CD4-positive, alpha-beta T cell treated with Interleukin-2 at 100 ng/mL for 4 hours (primary cell): Measurements from ENCODE around the gene DHRS7.
A peak's percentile ranks its signal among the peaks of the same experiment; 100 is the strongest.

Experiments used
- DNase-seq: peaks from one replicate; pipeline ENCODE4 v3.0.0-alpha.2; 2020; ENCODE audit warnings: low spot score

DHRS7 gene

DNA sequence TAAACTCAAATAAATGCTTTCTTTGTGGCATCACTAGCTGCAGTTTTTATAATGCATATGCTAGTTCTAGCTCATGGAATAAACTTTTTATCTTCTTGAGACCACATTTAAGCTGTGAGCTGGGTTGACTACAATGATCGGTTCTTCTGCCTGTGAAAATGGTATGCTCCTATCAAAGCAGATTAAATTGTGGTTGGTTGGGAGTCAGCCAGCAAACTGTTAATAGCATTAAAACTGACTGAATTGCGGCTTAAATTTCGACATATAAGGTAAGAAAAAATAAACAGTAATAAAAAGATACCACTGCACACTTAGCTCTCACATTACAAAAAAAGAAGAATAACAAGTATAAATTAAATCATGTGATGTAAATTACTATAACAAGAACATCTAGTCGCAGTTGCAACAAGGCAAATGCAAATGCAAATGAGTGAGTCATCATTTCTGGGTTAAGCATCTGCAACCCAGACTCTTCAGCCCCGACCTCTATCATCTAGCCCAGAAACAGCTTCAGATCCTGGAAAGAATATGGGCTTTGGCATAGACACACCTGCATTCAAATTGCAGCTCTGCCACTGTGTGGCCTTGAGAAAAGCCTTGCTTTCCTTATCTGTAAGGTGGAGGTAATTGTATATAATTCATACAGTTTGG lies 19.8 kb upstream of the DHRS7 start:
- DNase-seq: no peak

DNA sequence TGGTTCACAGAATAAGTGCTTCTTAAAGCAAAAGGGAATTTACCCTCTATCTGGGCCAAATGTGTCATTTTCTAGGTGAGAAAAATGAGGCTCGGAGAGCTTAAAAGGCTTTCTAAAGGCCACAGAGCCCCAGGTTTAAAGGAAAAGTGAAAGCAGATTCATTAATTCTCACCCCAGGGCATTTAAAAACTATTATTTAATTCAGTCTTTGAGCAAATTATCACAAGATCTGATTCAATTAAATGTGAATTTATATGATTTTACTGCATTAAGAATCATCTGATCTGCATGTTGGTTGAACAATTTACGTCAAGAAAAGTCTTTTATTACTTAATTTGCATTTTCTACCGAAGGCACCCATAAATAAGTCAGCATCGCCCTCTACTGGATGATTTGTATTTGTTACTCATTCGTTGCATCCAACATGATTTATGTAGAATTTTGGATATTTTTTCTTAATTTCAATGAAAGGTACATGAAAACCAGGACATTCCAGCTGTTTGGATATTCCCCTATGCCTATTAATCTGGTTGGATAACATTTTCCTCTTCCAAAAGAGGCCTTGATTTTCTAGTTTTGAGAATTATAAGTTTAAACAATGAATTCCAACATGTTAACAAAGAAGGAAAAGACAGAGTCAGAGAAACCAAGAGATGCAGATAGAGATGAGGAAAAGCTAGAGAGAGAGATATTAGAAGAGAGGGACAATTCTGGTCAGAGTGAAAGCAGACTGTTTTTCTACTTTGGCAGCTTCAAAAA lies 19.1 kb upstream of the DHRS7 start:
- DNase-seq: peak; percentile 80

DNA sequence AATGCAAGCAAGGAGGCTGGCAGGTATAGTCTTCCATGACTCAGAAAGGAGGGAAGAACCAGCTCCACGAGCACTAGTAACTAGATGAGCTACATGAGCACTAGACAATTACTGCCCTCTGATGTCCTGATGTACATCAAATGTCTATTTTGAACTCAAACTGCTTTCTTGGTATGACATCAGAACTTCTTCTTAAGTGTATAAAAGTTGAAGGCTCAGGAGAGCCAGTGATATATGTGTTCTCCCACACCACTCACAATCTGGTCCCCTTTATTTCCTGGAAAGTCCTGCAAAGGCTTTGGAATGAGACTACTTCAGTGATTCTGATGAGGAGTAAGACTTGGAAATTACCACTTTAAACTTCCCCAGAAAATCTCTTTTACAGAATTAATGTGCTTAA lies 18.5 kb upstream of the DHRS7 start:
- DNase-seq: peak; percentile 24

DNA sequence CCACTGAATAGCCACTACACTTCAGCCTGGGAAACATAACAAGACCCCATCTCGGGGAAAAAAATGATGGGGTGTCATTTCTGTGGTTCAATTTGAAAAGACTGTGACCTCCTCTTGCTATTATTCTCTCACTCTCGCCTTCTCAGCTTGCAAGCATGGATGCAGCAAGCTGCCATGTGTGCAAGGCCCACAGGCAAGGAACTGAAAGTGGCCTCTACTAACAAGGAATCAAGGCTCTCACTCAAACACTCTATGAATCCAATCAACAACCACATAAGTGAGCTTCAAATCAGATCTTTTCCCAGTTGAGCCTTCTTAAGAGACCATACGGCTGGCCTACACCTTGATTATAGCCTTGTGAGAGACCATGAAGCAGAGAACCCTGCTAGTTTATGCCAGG lies 17.9 kb upstream of the DHRS7 start:
- no peak for DNase-seq

DNA sequence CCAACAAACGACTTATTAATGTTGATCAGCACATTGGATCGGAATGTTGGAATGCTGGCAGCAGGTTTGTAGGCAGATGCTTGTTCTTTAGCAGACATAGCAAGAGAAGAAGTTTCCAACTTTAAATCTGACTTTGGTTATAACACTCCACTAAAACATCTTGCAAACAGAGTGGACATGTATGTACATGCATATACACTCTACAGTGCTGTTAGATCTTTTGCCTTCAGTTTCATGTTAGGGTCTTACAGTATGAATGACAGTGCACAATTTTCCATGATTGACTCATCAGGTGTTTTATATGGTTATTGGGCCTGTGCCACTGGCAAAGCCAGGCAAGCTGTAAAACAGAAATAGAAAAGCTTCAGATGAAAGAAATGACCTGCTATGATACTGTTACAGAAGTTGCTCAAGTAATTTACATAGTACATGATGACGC lies 14.3 kb upstream of the DHRS7 start:
- no peak for DNase-seq

DNA sequence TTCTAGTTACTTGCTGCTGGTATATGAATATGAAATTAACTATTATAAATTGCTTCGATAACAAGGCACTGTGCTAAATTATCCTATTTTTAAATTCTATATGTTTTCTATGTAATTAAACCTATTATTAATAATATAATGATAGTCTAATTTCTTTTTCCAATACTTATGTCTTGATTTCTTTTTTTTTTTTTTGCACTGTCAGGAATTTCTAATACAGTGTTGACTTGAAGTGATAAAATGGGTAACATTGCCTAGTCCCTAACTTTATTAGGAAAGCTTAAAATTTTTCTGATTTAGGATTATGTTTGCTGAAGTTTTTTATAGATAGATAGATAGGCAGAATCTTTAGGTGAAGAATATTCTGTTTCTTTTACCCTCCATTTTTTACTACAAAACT lies 13.6 kb upstream of the DHRS7 start:
- DNase-seq: no peak

DNA sequence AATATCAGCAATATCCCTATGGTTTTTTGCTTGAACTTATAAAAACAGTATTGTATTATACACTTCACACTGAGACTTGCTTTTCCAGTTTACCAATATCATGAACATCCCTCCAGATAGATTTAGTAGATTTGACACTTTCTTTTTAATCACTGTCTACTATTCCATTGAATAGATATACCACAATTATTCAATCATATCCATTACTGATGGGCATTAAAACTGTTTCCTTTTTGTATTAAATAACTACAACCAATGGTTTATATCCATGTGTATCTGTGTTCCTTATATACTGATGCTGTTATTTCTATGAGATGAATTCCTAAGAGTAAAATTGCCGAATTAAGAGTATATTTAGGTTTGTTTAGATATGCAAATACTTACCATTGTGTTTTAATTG lies 13.0 kb upstream of the DHRS7 start:
- DNase-seq: no peak

DNA sequence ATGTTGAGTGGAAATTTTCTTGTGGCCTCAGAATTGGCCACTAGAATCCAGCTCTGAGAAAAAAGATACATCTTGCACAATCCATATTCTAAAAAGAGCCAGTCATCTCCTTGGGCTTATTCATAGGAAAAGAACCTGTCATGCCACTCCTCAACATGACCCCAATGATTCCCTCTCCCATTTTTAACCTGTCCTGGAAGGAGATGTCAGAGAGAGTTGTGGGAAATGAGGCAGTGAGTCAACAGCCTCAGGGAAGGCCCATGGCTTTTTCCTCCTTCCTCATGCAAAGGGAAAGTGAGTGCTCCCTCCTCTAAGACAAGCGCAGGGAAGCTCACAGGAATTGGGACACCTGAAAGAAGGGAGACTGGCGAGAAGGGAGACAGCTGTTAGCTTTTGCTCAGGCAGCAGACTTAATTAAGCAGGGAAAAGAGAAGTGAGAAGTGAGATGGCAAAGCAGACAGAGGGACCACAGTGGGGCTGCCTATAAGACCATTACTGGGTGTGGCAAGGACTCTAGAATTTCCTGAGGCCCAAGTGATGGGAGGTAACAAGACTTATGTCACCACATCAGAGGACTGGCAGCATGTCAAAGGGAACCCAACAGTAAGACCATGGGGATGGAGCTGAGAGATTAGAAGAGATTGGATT lies 10.2 kb upstream of the DHRS7 start:
- DNase-seq: no peak

DNA sequence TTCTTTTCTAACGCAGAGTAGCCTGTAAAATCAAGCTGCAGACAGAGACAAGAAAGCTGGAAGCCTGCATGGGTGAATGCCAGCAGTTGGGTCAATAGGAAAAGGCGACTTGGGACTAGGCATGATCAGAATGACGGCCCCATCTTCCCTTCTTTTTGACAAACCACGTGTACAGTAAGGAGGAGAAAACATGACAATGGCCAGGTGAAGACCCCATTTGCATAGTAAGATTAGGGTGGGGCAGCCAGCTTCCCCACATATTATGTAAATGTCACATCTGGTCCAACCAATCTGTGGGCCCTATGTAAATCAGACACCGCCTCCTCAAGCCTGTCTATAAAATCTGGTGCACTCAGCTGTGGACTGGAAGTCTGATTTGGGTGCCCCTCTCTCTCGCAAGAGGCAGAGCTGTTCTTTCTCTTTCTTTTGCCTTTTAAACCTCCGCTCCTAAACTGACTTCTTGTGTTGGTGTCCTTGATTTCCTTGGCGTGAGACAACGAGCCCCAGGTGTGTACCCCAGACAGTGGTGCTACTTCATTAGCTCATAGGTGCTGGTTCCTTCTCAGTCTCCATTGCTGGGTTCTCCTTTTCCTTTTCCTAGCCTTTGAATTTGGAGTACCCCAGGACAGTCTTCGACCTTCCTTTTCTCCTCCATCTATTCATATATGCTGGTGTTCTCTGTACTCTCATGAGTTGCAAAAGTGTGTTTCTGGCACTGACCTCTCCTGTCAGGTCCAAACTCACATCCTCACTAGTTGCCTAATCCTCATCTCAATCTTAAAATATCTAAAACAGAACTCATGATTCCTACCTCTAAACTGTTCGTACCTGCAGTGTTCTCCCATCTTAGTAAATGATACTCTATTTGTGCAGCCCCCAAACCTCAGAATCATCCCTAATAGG lies 9.4 kb upstream of the DHRS7 start:
- no peak for DNase-seq

DNA sequence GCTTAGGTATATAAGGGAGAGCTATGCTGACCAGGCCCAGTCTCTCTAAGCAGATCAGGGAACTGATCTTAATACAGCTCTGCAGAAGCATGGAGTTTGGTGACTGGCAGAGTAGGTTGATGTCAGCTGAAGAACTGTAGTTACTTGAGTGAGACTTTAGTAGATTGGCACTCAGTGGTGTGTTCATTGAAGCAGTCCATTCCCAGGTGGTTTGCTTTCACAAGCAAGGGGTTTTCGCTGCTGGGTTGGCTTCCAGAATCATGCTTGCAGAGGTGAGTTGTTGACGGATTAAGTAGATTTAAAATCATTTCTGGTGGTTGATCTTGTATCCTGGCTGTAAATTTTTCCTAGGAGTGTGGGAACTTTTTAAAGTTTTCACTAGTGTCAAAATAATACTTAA lies 6.5 kb upstream of the DHRS7 start:
- DNase-seq: no peak

DNA sequence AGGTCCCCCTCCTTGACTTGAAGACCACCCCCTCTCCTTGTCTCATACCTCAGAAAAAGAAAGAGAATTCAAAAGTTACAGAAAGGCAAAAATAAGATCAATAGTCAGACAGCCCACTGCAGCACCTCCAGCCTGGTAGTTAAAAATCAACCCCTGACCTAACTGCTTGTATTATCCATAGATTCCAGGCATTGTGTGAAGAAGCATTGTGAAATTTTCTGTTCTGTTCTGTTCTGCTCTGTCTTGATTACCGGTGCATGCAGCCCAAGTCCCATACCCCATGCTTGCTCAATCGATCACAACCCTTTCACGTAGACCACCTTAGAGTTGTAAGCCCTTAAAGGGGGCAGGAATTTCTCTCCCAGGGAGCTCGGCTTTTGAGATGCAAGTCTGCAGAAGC lies 5.8 kb upstream of the DHRS7 start:
- DNase-seq: no peak

DNA sequence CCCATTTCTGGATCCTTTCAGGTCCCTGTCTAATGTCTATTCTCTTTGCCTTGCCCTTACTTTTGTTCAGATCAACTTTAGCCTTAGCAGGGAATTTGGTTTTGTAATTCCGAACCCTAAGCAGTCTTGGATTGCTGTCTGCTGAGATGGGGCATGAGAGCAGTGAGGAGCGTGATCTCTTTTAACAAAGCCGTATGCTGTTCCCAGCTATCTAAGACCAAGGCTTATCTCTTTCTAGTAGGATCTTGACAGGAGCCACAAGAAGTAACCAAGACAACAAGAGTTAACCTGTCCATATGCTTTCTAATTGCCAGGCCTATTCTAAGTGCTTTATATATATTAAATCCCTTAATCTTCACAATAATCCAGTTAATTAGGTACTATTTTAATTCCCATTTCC lies 4.5 kb upstream of the DHRS7 start:
- DNase-seq: no peak

DNA sequence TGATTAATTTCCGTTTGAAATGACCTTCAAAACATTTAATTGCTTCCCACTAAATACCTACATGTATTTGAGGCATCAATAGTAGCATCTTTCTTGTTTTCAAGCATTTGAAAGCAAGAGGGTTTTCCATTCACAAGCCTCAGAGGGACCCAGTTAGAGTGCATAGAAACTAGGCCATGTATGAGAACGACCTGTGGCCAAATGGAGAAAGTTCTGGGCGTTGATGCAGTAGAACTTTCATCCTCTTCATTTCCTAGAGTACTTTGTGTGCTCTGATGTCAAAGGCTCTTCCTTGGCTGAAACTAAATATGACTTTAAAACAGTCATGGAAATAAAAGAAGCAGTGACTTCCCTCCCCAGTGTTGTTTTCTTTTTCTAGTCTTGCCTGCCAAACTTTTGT lies 944 bp upstream of the DHRS7 start:
- peak; percentile 31 for DNase-seq

DNA sequence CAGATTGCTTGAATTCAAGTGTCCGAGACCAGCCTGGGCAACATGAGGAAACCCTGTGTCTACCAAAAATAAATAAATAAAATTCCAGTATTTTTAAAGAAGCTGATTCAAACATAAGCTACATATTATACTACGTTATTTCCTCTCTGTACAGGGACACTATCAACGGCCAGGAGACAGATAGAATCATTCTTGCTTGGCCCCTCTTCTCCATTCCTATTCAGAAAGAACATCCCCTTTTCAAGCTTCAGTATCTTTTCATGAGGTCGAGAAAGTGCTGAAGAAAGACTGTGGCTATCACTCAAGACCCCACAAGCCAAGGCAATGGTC lies 314 bp upstream of the DHRS7 start:
- DNase-seq: no peak

DNA sequence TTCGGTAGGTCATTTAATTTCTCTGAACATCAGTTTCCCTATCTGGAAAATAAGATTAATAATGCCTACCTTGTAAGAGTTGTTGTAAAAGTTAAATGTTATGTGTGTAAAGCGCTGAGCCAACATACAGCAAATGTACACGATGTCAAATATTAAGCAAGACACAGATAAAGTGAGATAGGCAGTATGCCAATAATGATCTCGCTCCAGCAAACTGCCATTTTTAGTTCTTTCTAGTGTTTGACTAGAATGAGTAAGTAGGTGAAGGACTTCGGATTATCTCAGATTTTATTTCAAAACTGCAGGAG lies 840 bp downstream of the DHRS7 start:
- no peak for DNase-seq

DNA sequence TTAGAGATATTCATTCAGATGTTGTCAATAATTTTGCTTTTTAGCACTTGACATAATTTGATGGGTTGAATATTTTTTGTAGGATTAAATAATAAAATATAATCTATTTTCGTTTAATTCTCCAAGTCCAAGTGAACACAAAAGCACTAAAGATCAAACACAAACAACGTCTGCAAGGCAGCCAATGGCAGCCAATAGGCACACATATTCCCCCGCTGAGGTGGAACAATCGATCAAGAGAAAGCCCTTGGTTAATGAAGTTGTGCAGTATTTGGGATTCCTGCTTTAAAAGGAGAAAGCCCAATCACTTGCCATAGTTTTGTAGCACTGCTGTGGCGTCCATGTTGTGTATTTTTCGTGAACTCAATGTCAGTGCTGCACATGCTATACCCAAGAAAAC lies 1.5 kb downstream of the DHRS7 start:
- no peak for DNase-seq

DNA sequence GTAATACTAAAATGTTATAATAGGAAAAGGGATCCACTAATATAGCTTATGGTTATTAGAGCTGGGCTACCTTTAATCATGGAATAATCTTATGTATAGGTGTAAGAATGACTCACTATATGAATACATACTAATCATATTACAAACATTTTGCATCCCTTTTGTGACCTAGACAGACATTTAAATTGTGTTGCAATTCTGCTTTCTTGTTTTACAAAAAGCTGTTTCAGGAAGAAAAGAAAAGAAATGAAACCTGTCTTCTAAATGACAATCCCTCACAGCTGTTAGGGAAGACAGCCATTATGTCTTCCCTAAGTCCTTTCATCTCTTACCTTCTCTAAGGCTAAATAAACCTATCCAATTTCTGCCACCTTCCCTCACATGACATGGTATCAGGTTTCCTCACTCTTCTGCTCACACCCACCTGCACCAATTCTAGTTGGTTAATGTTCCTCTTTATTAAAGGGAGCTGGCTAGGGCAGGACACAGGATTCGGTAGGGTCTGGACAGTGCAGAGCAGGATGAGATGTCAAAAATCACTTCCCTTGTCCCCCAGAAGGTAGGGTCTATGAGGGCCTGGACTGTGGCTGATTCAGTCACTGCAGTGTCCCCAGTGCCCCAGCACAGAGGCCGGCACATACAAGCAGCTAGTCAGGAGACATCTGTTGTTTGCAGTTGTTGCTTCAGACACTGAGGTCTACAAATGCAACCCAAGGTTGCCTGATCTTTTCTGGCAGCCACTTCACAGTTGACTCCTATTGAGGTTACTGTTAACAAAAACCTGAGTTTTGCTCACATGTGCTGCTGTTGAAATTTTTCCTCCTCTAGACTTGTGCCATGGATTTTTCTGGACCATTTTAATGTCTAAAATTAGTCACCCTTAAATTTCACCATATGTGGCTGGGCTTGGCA lies 3.7 kb downstream of the DHRS7 start:
- no peak for DNase-seq

DNA sequence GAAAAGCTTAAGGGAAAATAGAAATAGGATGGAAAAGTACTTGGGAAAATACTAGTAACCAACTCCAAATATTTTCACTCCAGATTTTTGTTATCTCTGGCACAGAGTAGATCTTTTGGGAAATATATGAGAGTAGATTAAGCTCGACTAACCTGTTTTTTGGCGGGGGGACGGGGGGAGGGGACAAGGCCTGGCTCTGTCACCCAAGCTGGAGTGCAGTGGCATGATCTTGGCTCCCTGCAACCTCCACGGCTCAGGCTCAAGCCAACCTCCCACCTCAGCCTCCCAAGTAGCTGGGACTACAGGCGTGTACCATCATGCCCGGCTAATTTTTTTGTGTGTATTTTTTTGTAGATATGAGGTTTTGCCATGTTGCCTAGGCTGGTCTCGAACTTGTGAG lies 4.8 kb downstream of the DHRS7 start:
- no peak for DNase-seq

DNA sequence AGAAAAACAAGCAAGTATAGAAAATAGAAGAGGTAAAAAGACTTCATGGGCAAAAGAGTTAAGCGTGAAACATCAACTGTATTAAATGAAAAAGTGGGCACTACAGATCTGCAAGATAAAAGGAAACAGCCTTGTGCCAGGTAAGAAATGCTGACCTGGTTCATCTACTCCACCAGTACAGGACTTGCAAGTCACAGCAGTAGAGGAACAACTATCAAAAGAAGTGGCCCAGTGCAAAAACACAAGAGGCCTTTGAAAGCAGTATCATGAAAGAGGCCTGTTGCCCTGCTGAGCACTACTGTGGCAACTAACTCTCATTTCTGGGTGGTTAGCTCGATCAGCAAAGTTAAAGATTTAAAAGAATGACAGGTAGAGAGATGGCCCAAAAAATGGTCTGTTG lies 10.5 kb downstream of the DHRS7 start:
- DNase-seq: no peak

DNA sequence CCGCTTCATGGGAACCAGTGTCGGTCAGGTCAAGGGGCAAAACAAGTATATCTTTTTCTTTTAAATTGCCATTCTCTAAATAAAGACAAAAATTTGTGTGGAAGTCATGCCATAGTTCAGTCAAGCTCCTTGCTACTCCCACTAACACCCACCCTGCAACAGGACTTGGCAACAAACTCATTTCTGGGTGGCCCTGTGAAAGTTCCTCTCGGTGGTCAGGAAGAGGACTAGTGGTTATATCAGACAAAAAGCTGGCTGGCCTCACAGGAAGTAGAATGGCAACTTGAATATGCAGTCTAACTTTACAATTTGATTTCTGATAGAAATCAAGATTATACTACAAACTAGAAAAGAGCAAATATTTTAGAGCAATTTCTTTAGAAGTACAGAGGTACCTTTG lies 11.2 kb downstream of the DHRS7 start:
- DNase-seq: peak; percentile 24

DNA sequence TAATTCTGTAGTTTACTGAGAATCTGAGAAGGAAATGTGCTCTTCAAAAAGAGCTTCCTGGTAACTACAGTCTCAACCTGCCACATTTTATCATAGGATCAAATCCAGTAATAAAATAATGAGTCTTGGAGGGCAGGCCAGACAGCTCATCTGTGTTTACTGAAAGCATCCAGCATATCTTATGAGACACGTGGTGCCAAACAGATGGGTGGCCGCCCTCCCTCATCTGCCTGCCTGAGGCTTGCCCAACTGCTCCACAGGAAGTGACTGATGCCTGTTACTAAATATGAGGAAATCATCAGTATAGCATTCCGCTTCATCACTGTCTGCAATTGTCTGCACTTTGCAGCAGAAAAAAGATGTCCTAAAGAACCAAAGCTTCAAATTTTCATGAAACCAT lies 13.5 kb downstream of the DHRS7 start:
- peak; percentile 79 for DNase-seq

DNA sequence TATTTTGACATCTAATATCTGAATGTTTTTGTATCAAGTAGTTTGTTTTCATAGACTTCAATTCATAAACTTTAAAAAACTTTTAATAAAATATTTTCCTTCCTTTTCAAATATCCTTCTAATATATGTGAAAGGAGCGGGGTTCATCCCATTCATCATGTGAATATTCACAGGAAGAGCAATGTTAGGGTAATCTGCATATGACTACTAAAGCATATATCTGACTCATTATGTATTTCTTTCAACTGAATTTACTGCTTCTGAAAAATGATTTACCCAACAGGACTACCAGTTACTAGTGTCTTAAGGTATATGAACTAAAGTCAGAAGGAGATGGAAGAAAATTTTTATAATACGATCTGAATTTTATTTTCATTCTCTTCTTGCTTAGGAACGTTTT lies 30.5 kb downstream of the DHRS7 start:
- no peak for DNase-seq
